Measurements from ENCODE around the gene ZNF37A. TPM values are rescaled to one million over a fixed set of nuclear protein-coding genes. Genes with fewer than 3 reads are reported as not detected.
A peak's percentile ranks its signal among the peaks of the same experiment; 100 is the strongest.
"Not testable (repeated sequence)": the region's sequence is repeated elsewhere in the genome, so short reads cannot be mapped to it uniquely, and the experiment has no call there.

The ZNF37A gene
- polyA plus RNA-seq, 1 of the 3 experiments (the other 2 are of a cell fraction), result 5.4 TPM

DNA sequence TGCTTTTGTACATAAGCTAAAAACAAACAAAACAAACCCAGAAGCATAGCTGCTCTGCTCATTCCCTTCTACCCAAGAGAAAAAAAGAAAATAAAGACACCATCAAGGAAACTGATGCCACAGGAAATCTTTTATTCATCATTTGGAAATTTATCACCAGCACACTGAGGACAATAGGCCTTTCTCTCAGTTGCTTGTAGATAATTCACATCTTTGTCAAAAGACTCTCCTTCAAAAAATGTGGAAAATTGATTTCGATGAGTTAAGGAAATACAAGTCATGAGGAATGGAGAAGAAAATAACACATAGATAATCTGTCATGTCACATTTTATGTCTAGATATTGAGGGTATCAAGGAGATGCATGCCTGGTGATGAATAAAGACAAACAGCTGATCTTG is 53.5 kb downstream of the ZNF37A start (continued):
- TF ChIP-seq, protein P1, sequence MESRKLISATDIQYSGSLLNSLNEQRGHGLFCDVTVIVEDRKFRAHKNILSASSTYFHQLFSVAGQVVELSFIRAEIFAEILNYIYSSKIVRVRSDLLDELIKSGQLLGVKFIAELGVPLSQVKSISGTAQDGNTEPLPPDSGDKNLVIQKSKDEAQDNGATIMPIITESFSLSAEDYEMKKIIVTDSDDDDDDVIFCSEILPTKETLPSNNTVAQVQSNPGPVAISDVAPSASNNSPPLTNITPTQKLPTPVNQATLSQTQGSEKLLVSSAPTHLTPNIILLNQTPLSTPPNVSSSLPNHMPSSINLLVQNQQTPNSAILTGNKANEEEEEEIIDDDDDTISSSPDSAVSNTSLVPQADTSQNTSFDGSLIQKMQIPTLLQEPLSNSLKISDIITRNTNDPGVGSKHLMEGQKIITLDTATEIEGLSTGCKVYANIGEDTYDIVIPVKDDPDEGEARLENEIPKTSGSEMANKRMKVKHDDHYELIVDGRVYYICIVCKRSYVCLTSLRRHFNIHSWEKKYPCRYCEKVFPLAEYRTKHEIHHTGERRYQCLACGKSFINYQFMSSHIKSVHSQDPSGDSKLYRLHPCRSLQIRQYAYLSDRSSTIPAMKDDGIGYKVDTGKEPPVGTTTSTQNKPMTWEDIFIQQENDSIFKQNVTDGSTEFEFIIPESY (IDR thresholded peaks at IDR 0.05; ENCODE audit: borderline replicate concordance, low read depth), result no peak
- TF ChIP-seq JUND (IDR thresholded peaks at IDR 0.05), result no peak
- TF ChIP-seq, protein P2, sequence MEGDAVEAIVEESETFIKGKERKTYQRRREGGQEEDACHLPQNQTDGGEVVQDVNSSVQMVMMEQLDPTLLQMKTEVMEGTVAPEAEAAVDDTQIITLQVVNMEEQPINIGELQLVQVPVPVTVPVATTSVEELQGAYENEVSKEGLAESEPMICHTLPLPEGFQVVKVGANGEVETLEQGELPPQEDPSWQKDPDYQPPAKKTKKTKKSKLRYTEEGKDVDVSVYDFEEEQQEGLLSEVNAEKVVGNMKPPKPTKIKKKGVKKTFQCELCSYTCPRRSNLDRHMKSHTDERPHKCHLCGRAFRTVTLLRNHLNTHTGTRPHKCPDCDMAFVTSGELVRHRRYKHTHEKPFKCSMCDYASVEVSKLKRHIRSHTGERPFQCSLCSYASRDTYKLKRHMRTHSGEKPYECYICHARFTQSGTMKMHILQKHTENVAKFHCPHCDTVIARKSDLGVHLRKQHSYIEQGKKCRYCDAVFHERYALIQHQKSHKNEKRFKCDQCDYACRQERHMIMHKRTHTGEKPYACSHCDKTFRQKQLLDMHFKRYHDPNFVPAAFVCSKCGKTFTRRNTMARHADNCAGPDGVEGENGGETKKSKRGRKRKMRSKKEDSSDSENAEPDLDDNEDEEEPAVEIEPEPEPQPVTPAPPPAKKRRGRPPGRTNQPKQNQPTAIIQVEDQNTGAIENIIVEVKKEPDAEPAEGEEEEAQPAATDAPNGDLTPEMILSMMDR (IDR thresholded peaks at IDR 0.05), result no peak
- TF ChIP-seq, protein P3, sequence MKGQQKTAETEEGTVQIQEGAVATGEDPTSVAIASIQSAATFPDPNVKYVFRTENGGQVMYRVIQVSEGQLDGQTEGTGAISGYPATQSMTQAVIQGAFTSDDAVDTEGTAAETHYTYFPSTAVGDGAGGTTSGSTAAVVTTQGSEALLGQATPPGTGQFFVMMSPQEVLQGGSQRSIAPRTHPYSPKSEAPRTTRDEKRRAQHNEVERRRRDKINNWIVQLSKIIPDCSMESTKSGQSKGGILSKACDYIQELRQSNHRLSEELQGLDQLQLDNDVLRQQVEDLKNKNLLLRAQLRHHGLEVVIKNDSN (IDR thresholded peaks at IDR 0.05; ENCODE audit: borderline replicate concordance, low read depth), result no peak

DNA sequence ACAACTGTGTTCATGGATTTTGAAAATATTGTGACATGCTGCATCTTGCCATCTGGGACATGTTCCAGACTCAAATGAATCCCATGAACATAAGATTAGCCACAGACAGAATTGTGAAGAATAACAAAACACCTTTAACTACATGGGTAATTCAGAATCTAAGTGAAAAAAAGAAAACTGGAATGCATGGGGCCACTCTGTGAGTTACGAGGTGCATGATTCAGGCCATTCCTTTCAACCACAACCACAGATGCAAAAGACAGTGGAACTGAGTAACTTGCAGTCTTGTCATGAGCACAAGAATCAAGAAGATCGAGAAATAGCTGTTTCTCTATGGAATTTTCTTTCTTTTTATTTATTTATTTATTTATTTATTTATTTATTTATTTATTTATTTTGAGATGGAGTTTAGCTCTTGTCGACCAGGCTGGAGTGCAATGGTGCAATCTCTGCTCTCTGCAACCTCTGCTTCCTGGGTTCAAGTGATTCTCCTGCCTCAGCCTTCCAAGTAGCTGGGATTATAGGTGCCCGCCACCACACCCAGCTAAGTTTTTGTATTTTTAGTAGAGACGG is 56.8 kb downstream of the ZNF37A start:
- H3K79me2 ChIP-seq (ENCODE audit: insufficient read depth); H3K9me3 ChIP-seq; H3K4me2 ChIP-seq; DNase-seq; H3K4me1 ChIP-seq (ENCODE audit: control insufficient read depth in 1 of 2, insufficient read depth in 2 of 2, low read depth in 1 of 2, low read length in 1 of 2); H2AFZ ChIP-seq (ENCODE audit: low read depth); H3F3A ChIP-seq (replicated peaks; ENCODE audit: insufficient read depth); H3K27me3 ChIP-seq (ENCODE audit: insufficient read depth); H3K36me3 ChIP-seq (replicated peaks in 1 of 2; ENCODE audit: control insufficient read depth in 1 of 2, insufficient read depth in 2 of 2, low read length in 1 of 2); H3K4me3 ChIP-seq (ENCODE audit: low read depth in 2 of 2, low read length in 1 of 2); H3K9ac ChIP-seq; CTCF ChIA-PET; POLR2A ChIA-PET; H4K20me1 ChIP-seq (ENCODE audit: insufficient read depth); H3K9me2 ChIP-seq; H3K27ac ChIP-seq (ENCODE audit: low read depth in 2 of 2, low read length in 1 of 2): not testable (repeated sequence)
- 33% methylated on average over 5 of the region's 5 CpGs for WGBS (ENCODE audit: low lambda C conversion rate)

DNA sequence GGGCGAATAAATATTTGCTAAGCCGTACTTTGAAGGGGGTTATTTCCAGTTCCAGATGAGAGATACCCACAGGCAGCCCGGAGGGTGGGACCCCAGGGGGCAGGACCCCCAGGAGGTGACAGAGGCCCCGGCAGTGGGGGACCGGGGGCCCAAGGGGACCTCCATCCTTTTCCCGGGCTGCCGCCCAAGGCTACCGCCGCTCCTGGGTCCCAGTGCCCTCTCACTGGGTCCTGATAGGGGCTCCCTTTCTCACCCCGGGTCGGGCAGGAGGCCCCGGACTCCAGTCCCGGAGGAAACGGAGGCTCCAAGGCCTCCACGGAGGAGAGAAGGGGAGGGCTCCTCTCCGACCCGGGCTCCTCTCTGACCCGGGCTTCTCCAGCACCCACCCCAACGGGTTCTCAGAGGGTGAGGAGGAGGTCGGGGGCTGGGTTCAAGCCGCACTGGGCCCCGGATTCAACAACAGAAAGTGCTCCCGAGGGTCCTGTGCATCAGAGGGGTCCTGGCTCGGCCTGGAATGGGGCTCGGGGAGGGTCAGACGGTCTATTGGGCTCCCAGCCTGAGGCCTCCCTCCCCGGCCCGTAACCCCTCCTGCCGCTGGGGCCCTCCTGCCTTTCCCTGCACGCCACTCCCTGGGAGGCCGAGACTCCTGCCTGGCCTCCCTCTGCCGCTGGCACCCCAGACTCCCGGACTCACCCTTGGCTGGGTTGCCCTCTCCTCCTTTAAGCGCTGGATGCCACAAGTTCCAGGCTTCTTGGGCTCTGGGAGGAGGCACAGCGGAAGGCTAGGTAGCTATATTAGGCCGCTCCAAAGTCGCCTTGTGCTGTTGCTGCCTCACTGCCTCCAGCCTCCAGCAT is 62.5 kb downstream of the ZNF37A start:
- Histone ChIP-seq H3K4me3 (ENCODE audit: low read depth in 2 of 2, low read length in 1 of 2) (peak overlapping the region in 1 of 2 experiments; percentile 37; a peak in 2 of 4 replicates), H4K20me1 (ENCODE audit: insufficient read depth) (no peaks in the 10 kb centered on the region), H3K4me2 (no peak overlapping the region), H3K9me2 (no peaks in the 10 kb centered on the region), H2AFZ (ENCODE audit: low read depth) (no peak overlapping the region), H3K79me2 (ENCODE audit: insufficient read depth) (no peaks in the 10 kb centered on the region), H3F3A (replicated peaks; ENCODE audit: insufficient read depth) (no peaks in the 10 kb centered on the region), H3K27ac (ENCODE audit: low read depth in 2 of 2, low read length in 1 of 2) (no peak overlapping the region), H3K27me3 (ENCODE audit: insufficient read depth) (no peaks in the 10 kb centered on the region; the same call in 1 of the 2 replicates), H3K9ac (no peak overlapping the region), H3K9me3 (no peaks in the 10 kb centered on the region; the same call in 1 of the 2 replicates), H3K36me3 (replicated peaks in 1 of 2; ENCODE audit: control insufficient read depth in 1 of 2, insufficient read depth in 2 of 2, low read length in 1 of 2) (no peaks in the 10 kb centered on the region), H3K4me1 (ENCODE audit: control insufficient read depth in 1 of 2, insufficient read depth in 2 of 2, low read depth in 1 of 2, low read length in 1 of 2) (no peaks in the 10 kb centered on the region)
- peak; percentile 13 for DNase-seq
- ChIA-PET POLR2A (no interaction called here), CTCF (no interaction called here)
- WGBS (ENCODE audit: low lambda C conversion rate), result 7% methylated on average over 10 of the region's 37 CpGs
- TF ChIP-seq, protein P4, sequence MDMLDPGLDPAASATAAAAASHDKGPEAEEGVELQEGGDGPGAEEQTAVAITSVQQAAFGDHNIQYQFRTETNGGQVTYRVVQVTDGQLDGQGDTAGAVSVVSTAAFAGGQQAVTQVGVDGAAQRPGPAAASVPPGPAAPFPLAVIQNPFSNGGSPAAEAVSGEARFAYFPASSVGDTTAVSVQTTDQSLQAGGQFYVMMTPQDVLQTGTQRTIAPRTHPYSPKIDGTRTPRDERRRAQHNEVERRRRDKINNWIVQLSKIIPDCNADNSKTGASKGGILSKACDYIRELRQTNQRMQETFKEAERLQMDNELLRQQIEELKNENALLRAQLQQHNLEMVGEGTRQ (IDR thresholded peaks at IDR 0.05; ENCODE audit: borderline replicate concordance, low read depth, low read length), result no peak
- TF ChIP-seq FOXJ3 (CRISPR knock-in tag; IDR thresholded peaks at IDR 0.05) (no peak), SMC3 (IDR thresholded peaks at IDR 0.05; ENCODE audit: low read depth, low read length) (no peak), NRF1 (IDR thresholded peaks at IDR 0.05; ENCODE audit: low read depth, low read length) (no peak), YY1 (IDR thresholded peaks at IDR 0.05; ENCODE audit: low read depth) (no peak), EP300 (IDR thresholded peaks at IDR 0.05; ENCODE audit: borderline replicate concordance in 1 of 2, low read depth in 1 of 2, low read length in 1 of 2) (no peak), RFX5 (IDR thresholded peaks at IDR 0.05; ENCODE audit: low read length) (no peak), FOSL2 (IDR thresholded peaks at IDR 0.05; ENCODE audit: borderline replicate concordance, low read depth) (no peak), TCF12 (IDR thresholded peaks at IDR 0.05) (no peak), FOXM1 (IDR thresholded peaks at IDR 0.05; ENCODE audit: low read depth) (no peak), RXRA (IDR thresholded peaks at IDR 0.05; ENCODE audit: borderline replicate concordance, low read depth) (no peak)
- TF ChIP-seq, protein P5, sequence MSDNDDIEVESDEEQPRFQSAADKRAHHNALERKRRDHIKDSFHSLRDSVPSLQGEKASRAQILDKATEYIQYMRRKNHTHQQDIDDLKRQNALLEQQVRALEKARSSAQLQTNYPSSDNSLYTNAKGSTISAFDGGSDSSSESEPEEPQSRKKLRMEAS (IDR thresholded peaks at IDR 0.05; ENCODE audit: low read depth), result no peak
- TF ChIP-seq, protein P6, sequence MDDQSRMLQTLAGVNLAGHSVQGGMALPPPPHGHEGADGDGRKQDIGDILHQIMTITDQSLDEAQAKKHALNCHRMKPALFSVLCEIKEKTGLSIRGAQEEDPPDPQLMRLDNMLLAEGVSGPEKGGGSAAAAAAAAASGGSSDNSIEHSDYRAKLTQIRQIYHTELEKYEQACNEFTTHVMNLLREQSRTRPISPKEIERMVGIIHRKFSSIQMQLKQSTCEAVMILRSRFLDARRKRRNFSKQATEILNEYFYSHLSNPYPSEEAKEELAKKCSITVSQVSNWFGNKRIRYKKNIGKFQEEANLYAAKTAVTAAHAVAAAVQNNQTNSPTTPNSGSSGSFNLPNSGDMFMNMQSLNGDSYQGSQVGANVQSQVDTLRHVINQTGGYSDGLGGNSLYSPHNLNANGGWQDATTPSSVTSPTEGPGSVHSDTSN (IDR thresholded peaks at IDR 0.05), result no peak

All from SK-N-SH (cell line).